Measurements from ENCODE around the gene ITPR3. TPM values are rescaled to one million over a fixed set of nuclear protein-coding genes. Genes with fewer than 3 reads are reported as not detected.

Gene ITPR3
- total RNA-seq, 2 donors from 2014 or later = 21.8 to 99.1 TPM

DNA sequence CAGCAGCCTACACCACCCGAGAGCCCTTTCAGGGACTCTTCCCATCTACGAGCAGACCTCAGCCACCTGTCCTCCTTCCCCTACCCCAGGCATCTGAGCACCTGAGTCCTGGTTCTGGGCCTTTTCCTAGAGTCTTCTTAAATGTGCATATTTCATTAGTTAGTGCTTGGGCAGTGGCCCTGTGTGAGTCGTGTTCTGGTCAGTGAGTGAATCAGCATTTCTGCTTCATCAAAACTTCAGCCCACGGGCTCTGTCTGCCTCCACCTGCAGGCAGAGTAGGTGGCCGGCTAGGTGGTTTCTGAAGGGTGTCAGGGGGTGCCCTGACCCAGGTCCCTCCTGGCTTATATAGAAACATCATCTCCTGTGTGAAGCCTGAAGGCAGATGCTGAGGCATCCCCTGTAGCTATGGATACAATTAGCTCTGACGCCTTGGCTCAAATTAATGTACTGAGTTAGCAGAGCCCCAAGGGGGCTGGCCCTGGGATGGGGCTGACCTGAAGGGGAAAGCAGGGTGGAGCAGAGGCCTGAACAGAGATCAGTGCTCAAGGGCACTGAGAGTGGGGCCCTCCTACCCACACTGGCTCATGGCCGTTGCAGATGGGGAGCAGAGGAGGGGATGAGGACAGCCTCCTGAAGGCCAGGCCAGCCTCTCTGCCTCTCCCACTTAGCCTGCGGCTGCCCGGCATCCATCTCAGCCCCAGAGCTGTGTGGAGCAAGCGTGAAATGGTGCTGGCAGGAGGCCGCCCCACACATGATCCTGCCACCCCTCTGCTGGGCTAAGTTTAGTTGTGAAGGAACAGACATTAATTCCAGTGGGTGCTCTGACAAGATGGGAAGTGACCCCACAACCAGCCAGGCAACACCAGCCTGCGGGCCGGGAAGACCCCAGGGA, 111.9 kb downstream of the ITPR3 start:
- Histone ChIP-seq H3K4me3 (no peak overlapping the region), H3K27ac (peak overlapping the region; percentile 66 to 95), H3K36me3 (no peaks in the 10 kb centered on the region), H3K9me3 (no peaks in the 10 kb centered on the region), H3K4me1 (replicated peaks) (peaks cover 22% of the 10 kb centered on the region), H3K27me3 (replicated peaks; ENCODE audit: insufficient read depth) (no peaks in the 10 kb centered on the region)
- no peak for DNase-seq (ENCODE audit: low spot score)
- TF ChIP-seq POLR2A (IDR thresholded peaks at IDR 0.05) = no peak
- TF ChIP-seq, protein P1, sequence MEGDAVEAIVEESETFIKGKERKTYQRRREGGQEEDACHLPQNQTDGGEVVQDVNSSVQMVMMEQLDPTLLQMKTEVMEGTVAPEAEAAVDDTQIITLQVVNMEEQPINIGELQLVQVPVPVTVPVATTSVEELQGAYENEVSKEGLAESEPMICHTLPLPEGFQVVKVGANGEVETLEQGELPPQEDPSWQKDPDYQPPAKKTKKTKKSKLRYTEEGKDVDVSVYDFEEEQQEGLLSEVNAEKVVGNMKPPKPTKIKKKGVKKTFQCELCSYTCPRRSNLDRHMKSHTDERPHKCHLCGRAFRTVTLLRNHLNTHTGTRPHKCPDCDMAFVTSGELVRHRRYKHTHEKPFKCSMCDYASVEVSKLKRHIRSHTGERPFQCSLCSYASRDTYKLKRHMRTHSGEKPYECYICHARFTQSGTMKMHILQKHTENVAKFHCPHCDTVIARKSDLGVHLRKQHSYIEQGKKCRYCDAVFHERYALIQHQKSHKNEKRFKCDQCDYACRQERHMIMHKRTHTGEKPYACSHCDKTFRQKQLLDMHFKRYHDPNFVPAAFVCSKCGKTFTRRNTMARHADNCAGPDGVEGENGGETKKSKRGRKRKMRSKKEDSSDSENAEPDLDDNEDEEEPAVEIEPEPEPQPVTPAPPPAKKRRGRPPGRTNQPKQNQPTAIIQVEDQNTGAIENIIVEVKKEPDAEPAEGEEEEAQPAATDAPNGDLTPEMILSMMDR (IDR thresholded peaks at IDR 0.05) = no peak
- no peak for TF ChIP-seq POLR2AphosphoS5 (IDR thresholded peaks at IDR 0.05)
- WGBS = 88% methylated on average over 13 of the region's 13 CpGs
- intact Hi-C loops (cut with DNase I) = no loop called here

DNA sequence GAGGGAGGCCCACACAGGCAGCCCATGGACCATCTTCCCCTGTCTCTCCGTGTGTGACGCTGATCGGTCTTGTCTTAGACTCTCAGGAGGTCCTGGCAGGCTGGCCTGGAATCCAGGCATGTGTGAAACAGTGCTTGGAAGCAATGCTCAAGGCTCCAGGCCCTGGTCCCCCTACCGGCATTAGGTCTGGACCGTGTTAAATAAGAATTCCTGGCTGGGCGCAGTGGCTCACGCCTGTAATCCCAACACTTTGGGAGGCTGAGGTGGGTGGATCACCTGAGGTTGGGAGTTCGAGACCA, 112.5 kb downstream of the ITPR3 start:
- DNase-seq (ENCODE audit: low spot score) = no peak
- H3K36me3 ChIP-seq = no peaks in the 10 kb centered on the region
- H3K27ac ChIP-seq = peak overlapping the region in 1 of 2 donors; percentile 95
- TF ChIP-seq POLR2A (IDR thresholded peaks at IDR 0.05) (no peak), POLR2AphosphoS5 (IDR thresholded peaks at IDR 0.05) (no peak)
- TF ChIP-seq, protein P1 (IDR thresholded peaks at IDR 0.05) = no peak
- 97% methylated on average over 6 of the region's 8 CpGs for WGBS
- H3K27me3 ChIP-seq (replicated peaks; ENCODE audit: insufficient read depth) = no peaks in the 10 kb centered on the region
- intact Hi-C loops (cut with DNase I) = no loop called here
- no peaks in the 10 kb centered on the region for H3K9me3 ChIP-seq
- H3K4me3 ChIP-seq = no peak overlapping the region
- H3K4me1 ChIP-seq (replicated peaks) = peaks cover 22% of the 10 kb centered on the region

DNA sequence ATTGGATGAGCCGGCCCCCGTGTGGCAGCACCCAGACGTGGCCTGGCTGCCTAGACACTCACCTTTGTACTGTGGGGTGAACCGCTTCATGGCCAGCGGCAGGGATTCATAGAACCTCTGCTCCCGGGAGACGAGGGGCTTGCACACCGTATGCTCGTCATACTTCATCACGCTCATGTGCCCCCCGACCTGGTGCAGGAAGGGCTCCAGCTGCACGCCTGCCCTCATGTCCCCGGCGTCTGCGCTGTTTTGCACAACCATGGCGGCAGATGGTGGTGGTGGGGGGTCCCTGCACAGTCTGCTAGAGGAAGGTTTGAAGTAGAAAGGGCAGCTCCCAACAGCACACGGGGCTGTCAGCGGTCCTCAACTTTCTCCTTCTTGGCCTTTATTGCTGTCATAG, 114.1 kb downstream of the ITPR3 start:
- H3K9me3 ChIP-seq = no peaks in the 10 kb centered on the region
- TF ChIP-seq, protein P1 (IDR thresholded peaks at IDR 0.05) = no peak
- TF ChIP-seq POLR2A (IDR thresholded peaks at IDR 0.05) (no peak), POLR2AphosphoS5 (IDR thresholded peaks at IDR 0.05) (no peak)
- intact Hi-C loops (cut with DNase I) = no loop called here
- peaks cover 25% of the 10 kb centered on the region for H3K4me1 ChIP-seq (replicated peaks)
- H3K27ac ChIP-seq = no peak overlapping the region
- H3K27me3 ChIP-seq (replicated peaks; ENCODE audit: insufficient read depth) = no peaks in the 10 kb centered on the region
- no peaks in the 10 kb centered on the region for H3K36me3 ChIP-seq
- H3K4me3 ChIP-seq = no peak overlapping the region
- 88% methylated on average over 18 of the region's 18 CpGs for whole genome bisulfite sequencing
- DNase-seq (ENCODE audit: low spot score) = no peak

DNA sequence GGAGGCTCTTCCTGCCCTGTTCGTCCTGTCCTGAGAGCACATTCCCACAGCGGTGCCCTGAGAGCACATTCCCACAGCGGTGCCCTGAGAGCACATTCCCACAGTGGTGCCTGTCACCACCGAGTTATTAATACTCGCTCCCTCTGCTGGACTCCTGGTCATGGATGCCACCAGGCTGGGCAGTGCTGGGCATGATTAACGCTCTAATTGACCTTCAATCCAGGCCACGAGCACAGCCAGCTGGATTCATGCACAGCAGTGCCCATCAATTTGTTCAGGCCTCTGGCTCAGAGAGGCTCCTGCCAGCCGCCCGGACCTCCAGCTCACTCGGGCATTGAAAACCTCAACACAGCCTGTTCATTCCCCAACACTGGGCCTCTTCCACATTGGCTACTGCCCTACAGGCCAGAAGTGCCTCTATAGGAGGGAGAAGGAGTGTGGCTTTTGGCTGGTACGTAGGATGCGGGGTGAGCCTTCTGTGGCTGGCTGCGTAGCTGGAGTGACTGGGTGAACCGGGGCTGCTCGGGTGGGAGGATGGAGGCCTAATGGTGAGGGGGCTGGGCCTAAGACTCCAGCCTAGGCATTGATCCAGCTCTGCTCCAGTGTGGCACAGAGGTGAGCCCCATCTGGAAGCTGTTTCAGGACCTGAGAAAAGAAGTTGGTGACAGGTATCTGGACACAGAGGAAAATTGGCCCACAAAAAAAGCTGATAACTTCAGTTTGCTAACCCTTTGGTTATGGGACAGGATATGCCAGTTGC, 116.3 kb downstream of the ITPR3 start:
- H3K27me3 ChIP-seq (replicated peaks; ENCODE audit: insufficient read depth) = no peaks in the 10 kb centered on the region
- intact Hi-C loops (cut with DNase I) = no loop called here
- DNase-seq (ENCODE audit: low spot score) = no peak
- TF ChIP-seq POLR2A (IDR thresholded peaks at IDR 0.05) (no peak), POLR2AphosphoS5 (IDR thresholded peaks at IDR 0.05) (no peak)
- TF ChIP-seq, protein P1 (IDR thresholded peaks at IDR 0.05) = no peak
- no peak overlapping the region for H3K4me3 ChIP-seq
- no peaks in the 10 kb centered on the region for H3K9me3 ChIP-seq
- 84% methylated on average over 15 of the region's 15 CpGs for WGBS
- peaks cover 5% of the 10 kb centered on the region for H3K4me1 ChIP-seq (replicated peaks)
- H3K27ac ChIP-seq = no peak overlapping the region
- H3K36me3 ChIP-seq = no peaks in the 10 kb centered on the region

All from prostate gland (tissue), 2 donors.